HCT116 (cell line): Measurements from ENCODE around the gene ACADVL. TPM values are rescaled to one million over a fixed set of nuclear protein-coding genes. Genes with fewer than 3 reads are reported as not detected.

Source experiments
- ATAC-seq: fragments of 200-7000 bp; cut with Tn5 transposase; 2 replicates; pipeline ENCODE4 v1.9.1; 2020; ENCODE audit warnings: mild to moderate bottlenecking, moderate library complexity
- BruUV-seq: library from RNA; stranded (reverse); fragments of 400-500 nt; replicated peaks from 2 replicates; lab custom pipeline; 2021; lab: Mats Ljungman, UMichigan
- CTCF ChIA-PET: fragments of 300-600 bp; sonication (Branson Sonifier 250); formaldehyde crosslinking; loops from one replicate; lab custom pipeline; 2021; ENCODE audit warnings: antibody characterized with exemption; lab: Charles Lee
- POLR2A ChIA-PET: fragments of 300-600, 350-600 bp; sonication (Branson Sonifier 250); formaldehyde crosslinking; loops from one replicate; lab custom pipeline; 2021; ENCODE audit warnings: antibody characterized with exemption; lab: Charles Lee
- RAD21 ChIA-PET, 2 experiments: fragments of 300-600 bp; sonication (Branson Sonifier 250); formaldehyde crosslinking; loops; one replicate each; lab custom pipeline; 2023; ENCODE audit warnings: low total read pairs in 2 of 2; ENCODE audit not compliant: uncharacterized antibody in 2 of 2, unreplicated experiment in 2 of 2, low non-redundant PET in 1 of 2; lab: Charles Lee
- DNase-seq: peaks from one replicate; pipeline ENCODE4 v3.0.0-alpha.2; 2010; ENCODE audit warnings: low read depth, low spot score
- H2AFZ ChIP-seq: fragments of 200-600 bp; shearing (Covaris generic), sonication (generic); 2 replicates; pipeline ENCODE4 v1.6.1; 2017; ENCODE audit warnings: low read depth, mixed run types, mixed read lengths, antibody characterized with exemption, low read length; ENCODE audit not compliant: poor library complexity, severe bottlenecking
- H3K27ac ChIP-seq: 2 replicates; pipeline ENCODE4 v1.5.1; 2012; ENCODE audit warnings: low read depth, low read length
- H3K27me3 ChIP-seq: fragments of 200-600 bp; sonication (generic); 2 replicates; pipeline ENCODE4 v1.6.1; 2016; ENCODE audit warnings: mixed run types, low read length, mixed read lengths; ENCODE audit not compliant: insufficient read depth
- H3K36me3 ChIP-seq, 2 experiments: fragments of 200-500 bp in 1 of 2; fragments of 200-600 bp in 1 of 2; sonication (Bioruptor generic) in 1 of 2; sonication (generic) in 1 of 2; 2 replicates each; pipeline versions ENCODE4 v1.5.1 to v1.6.1; 2014 to 2016; ENCODE audit warnings: low read length in 2 of 2, inconsistent platforms in 1 of 2, mixed read lengths in 1 of 2, mixed run types in 1 of 2; ENCODE audit not compliant: insufficient read depth in 2 of 2, control insufficient read depth in 1 of 2
- H3K4me1 ChIP-seq, 2 experiments: fragments of 200-600 bp in 1 of 2; sonication (generic) in 1 of 2; 2 replicates each; pipeline versions ENCODE4 v1.5.1 to v1.6.1; 2012 to 2017; ENCODE audit warnings: low read length in 2 of 2, inconsistent platforms in 1 of 2, mild to moderate bottlenecking in 1 of 2, mixed read lengths in 1 of 2, mixed run types in 1 of 2, moderate library complexity in 1 of 2; ENCODE audit not compliant: insufficient read depth in 2 of 2, control insufficient read depth in 1 of 2
- H3K4me2 ChIP-seq: fragments of 200-600 bp; sonication (generic); 2 replicates; pipeline ENCODE4 v1.6.1; 2017; ENCODE audit warnings: mixed run types, low read length, mixed read lengths
- H3K4me3 ChIP-seq, 2 experiments: fragments of 200-600 bp in 1 of 2; sonication (generic) in 1 of 2; replicated peaks in 1 of 2; 2 replicates each; pipeline ENCODE4 v1.5.1; 2011 to 2016; ENCODE audit warnings: low read length in 2 of 2, control low read depth in 1 of 2, low read depth in 1 of 2, mild to moderate bottlenecking in 1 of 2, mixed read lengths in 1 of 2, mixed run types in 1 of 2
- H3K79me2 ChIP-seq: fragments of 200-600 bp; sonication (generic); 2 replicates; pipeline ENCODE4 v1.6.1; 2017; ENCODE audit warnings: mild to moderate bottlenecking, mixed run types, low read length, moderate library complexity, mixed read lengths; ENCODE audit not compliant: insufficient read depth
- H3K9ac ChIP-seq: fragments of 200-600 bp; sonication (generic); 2 replicates; pipeline ENCODE4 v1.6.1; 2016; ENCODE audit warnings: low read length, mixed read lengths
- H3K9me2 ChIP-seq: fragments of 200-600 bp; sonication (generic), shearing (Covaris generic); 2 replicates; pipeline ENCODE4 v1.6.1; 2017; ENCODE audit warnings: mixed run types, mild to moderate bottlenecking, moderate library complexity; ENCODE audit not compliant: insufficient read depth
- H3K9me3 ChIP-seq, 2 experiments: fragments of 200-500 bp in 1 of 2; fragments of 200-600 bp in 1 of 2; sonication (Bioruptor generic) in 1 of 2; sonication (generic) in 1 of 2; 2 replicates each; pipeline ENCODE4 v1.6.1; 2014 to 2017; ENCODE audit warnings: low read length in 2 of 2, mixed read lengths in 2 of 2, inconsistent platforms in 1 of 2, low read depth in 1 of 2, mild to moderate bottlenecking in 1 of 2, mixed run types in 1 of 2, moderate library complexity in 1 of 2; ENCODE audit not compliant: control insufficient read depth in 1 of 2, insufficient read depth in 1 of 2
- H4K20me1 ChIP-seq: fragments of 200-600 bp; sonication (generic), shearing (Covaris generic); 2 replicates; pipeline ENCODE4 v1.6.1; 2017; ENCODE audit warnings: mixed run types, mild to moderate bottlenecking, moderate library complexity; ENCODE audit not compliant: insufficient read depth
- EZH2phosphoT487 ChIP-seq: fragments of 200-600 bp; IDR thresholded peaks from 2 replicates; pipeline ENCODE4 v1.6.1; 2018; ENCODE audit warnings: antibody characterized with exemption, borderline replicate concordance
- POLR2A ChIP-seq: IDR thresholded peaks from 2 replicates; pipeline ENCODE4 v1.7.0; 2011; ENCODE audit warnings: borderline replicate concordance; ENCODE audit not compliant: insufficient read depth, insufficient read length; ENCODE audit errors: extremely low read depth
- SRF ChIP-seq: IDR thresholded peaks from 2 replicates; pipeline ENCODE4 v1.6.1; 2012; ENCODE audit warnings: low read depth
- ZFX ChIP-seq: fragments of 450-650 bp; IDR thresholded peaks from 2 replicates; pipeline ENCODE4 v1.6.1; 2017
- intact Hi-C: fragments of 100-400 bp; cut with micrococcal nuclease; formaldehyde crosslinking; loops from 2 replicates; pipeline ENCODE4 v1.10.0; 2022
- total RNA-seq: library from RNA; stranded (reverse); gene quantifications from one replicate; pipeline ENCODE4 v1.2.1, GENCODE V29; 2021; ENCODE audit not compliant: unreplicated experiment
- TF ChIP-seq, protein P1 (sequence below): IDR thresholded peaks from 2 replicates; pipeline ENCODE4 v1.6.1; 2012

The ACADVL gene
- total RNA-seq, 1 experiment from 2014 or later = 554 TPM

DNA sequence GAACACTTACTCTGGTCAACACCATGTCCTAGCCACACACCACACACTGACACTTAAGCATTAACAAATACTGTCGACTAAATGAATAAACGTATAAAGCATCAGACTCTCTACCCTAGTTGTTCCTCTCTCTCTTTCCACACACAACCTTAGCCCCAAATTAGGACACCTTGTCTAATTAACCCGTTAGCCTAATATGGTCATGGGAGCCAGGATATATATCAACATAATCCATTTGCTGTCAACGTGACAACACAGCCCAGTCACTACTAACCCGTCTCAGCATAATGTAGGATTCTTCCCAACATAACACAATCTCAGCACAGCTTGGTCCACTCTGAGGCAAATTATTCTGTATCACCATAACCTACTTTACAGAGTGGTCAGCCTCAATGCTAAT lies 12.4 kb downstream of the ACADVL start:
- Histone ChIP-seq H3K36me3 (peaks cover 46 to 48% of the 10 kb centered on the region in 2 experiments), H3K9ac (no peak overlapping the region), H3K27me3 (no peaks in the 10 kb centered on the region), H3K79me2 (peaks cover 74% of the 10 kb centered on the region), H3K4me3 (no peak overlapping the region), H3K4me2 (peak overlapping the region; percentile 83), H3K9me3 (no peaks in the 10 kb centered on the region), H3K27ac (no peak overlapping the region), H4K20me1 (peaks cover 4% of the 10 kb centered on the region; the same call in 1 of the 2 replicates), H3K4me1 (peaks cover 22 to 55% of the 10 kb centered on the region in 2 experiments; a peak in 3 of 4 replicates), H3K9me2 (no peaks in the 10 kb centered on the region), H2AFZ (no peak overlapping the region)
- RAD21 ChIA-PET = no interaction called here
- CTCF ChIA-PET = no interaction called here
- BruUV-seq = TSS peak; percentile 34
- intact Hi-C loops = no loop called here
- POLR2A ChIA-PET = no interaction called here
- TF ChIP-seq POLR2A (no peak), ZFX (no peak), SRF (no peak), EZH2phosphoT487 (no peak)
- TF ChIP-seq, protein P1, sequence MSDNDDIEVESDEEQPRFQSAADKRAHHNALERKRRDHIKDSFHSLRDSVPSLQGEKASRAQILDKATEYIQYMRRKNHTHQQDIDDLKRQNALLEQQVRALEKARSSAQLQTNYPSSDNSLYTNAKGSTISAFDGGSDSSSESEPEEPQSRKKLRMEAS = no peak
- DNase-seq (no peak), ATAC-seq (no peak)

DNA sequence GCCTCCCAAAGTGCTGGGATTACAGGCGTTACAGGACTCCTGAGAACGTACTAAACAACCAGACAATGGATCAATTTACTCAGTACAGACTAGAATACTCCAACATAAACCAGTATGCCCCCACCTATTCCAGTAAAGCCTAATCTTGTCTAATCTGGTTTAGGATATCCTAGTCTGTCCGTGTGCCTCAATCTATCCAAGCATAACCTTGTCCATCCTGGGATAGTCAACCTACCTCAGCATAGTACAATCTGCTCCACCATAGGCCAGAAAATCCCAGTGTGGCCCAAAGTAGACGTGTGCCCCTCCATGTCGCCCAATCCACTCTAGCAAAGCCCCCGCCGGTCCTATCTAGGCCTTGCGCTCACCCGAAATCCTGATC lies 14.0 kb downstream of the ACADVL start:
- RAD21 ChIA-PET = no interaction called here
- no TSS peak for BruUV-seq
- Histone ChIP-seq H3K27me3 (no peaks in the 10 kb centered on the region), H3K4me1 (peaks cover 27 to 62% of the 10 kb centered on the region in 2 experiments; a peak in 3 of 4 replicates), H3K27ac (peak overlapping the region; percentile 87), H3K9ac (peak overlapping the region; percentile 93), H3K36me3 (peaks cover 35 to 39% of the 10 kb centered on the region in 2 experiments), H3K4me3 (peak overlapping the region; percentile 76 to 77), H3K9me2 (no peaks in the 10 kb centered on the region), H3K79me2 (peaks cover 85% of the 10 kb centered on the region), H3K4me2 (peak overlapping the region; percentile 83), H2AFZ (no peak overlapping the region), H3K9me3 (no peaks in the 10 kb centered on the region), H4K20me1 (peaks cover 4% of the 10 kb centered on the region; the same call in 1 of the 2 replicates)
- intact Hi-C loops = no loop called here
- CTCF ChIA-PET = no interaction called here
- 0 out of 2 replicates have a peak, but pooled peaks have one; percentile 66 for TF ChIP-seq ZFX
- no peak for TF ChIP-seq POLR2A
- ATAC-seq (peak; percentile 7), DNase-seq (no peak)
- POLR2A ChIA-PET = interaction anchor here (0.8 to 1.7 kb wide), 4 partner anchors 9 to 188 kb away, joined by 3 to 11 read pairs (median 4); partner anchors contain the start of genes ACADVL, CTDNEP1, DLG4 and GABARAP
